Measurements from ENCODE around the gene APBA1. TPM values are rescaled to one million over a fixed set of nuclear protein-coding genes. Genes with fewer than 3 reads are reported as not detected.

Gene APBA1
- total RNA-seq, 1 donor from 2014 or later: 6.2 TPM

- H3K27me3 ChIP-seq: no peaks in the 10 kb centered on the region
- intact Hi-C loops (cut with DNase I): no loop called here
- no peaks in the 10 kb centered on the region for H3K36me3 ChIP-seq
- H3K4me3 ChIP-seq: no peak overlapping the region
- no peak for DNase-seq
- H3K27ac ChIP-seq: no peak overlapping the region
- no peaks in the 10 kb centered on the region for H3K4me1 ChIP-seq
- no peaks in the 10 kb centered on the region for H3K9me3 ChIP-seq
- ATAC-seq: no peak
- no peak for TF ChIP-seq CTCF (IDR thresholded peaks at IDR 0.05)
Measured at GRCh38 chr9:69483886-69484422, 188.2 kb downstream of the APBA1 start.

GRCh38 chr9:69476797-69477196, 195.4 kb downstream of the APBA1 start:
- ATAC-seq: no peak
- Histone ChIP-seq H3K27me3 (no peaks in the 10 kb centered on the region), H3K4me1 (no peaks in the 10 kb centered on the region), H3K27ac (no peak overlapping the region), H3K9me3 (no peaks in the 10 kb centered on the region), H3K36me3 (no peaks in the 10 kb centered on the region), H3K4me3 (no peak overlapping the region)
- TF ChIP-seq CTCF (IDR thresholded peaks at IDR 0.05): no peak
- DNase-seq: no peak
- intact Hi-C loops (cut with DNase I): no loop called here

- TF ChIP-seq CTCF (IDR thresholded peaks at IDR 0.05): no peak
- DNase-seq: no peak
- ATAC-seq: no peak
- H3K27me3 ChIP-seq: no peaks in the 10 kb centered on the region
- H3K27ac ChIP-seq: no peak overlapping the region
- H3K9me3 ChIP-seq: no peaks in the 10 kb centered on the region
- H3K4me1 ChIP-seq: no peaks in the 10 kb centered on the region
- no peaks in the 10 kb centered on the region for H3K36me3 ChIP-seq
- H3K4me3 ChIP-seq: no peak overlapping the region
- intact Hi-C loops (cut with DNase I): no loop called here
Measured at GRCh38 chr9:69476016-69476415, 196.2 kb downstream of the APBA1 start.

GRCh38 chr9:69474821-69475220, 197.3 kb downstream of the APBA1 start:
- ATAC-seq (no peak), DNase-seq (no peak)
- intact Hi-C loops (cut with DNase I): no loop called here

GRCh38 chr9:69472101-69472620, 200.0 kb downstream of the APBA1 start:
- Histone ChIP-seq H3K9me3 (no peaks in the 10 kb centered on the region), H3K27ac (no peak overlapping the region), H3K36me3 (no peaks in the 10 kb centered on the region), H3K27me3 (no peaks in the 10 kb centered on the region), H3K4me3 (no peak overlapping the region), H3K4me1 (no peaks in the 10 kb centered on the region)
- no peak for DNase-seq
- TF ChIP-seq CTCF (IDR thresholded peaks at IDR 0.05): no peak
- ATAC-seq: no peak
- intact Hi-C loops (cut with DNase I): no loop called here

More at GRCh38 chr9:69474821-69475220, 197.3 kb downstream of the APBA1 start:
- no peaks in the 10 kb centered on the region for H3K27me3 ChIP-seq
- TF ChIP-seq CTCF (IDR thresholded peaks at IDR 0.05): no peak
- no peaks in the 10 kb centered on the region for H3K4me1 ChIP-seq
- H3K9me3 ChIP-seq: no peaks in the 10 kb centered on the region
- H3K36me3 ChIP-seq: no peaks in the 10 kb centered on the region
- no peak overlapping the region for H3K4me3 ChIP-seq
- H3K27ac ChIP-seq: no peak overlapping the region

GRCh38 chr9:69471433-69471832, 200.7 kb downstream of the APBA1 start:
- no peaks in the 10 kb centered on the region for H3K9me3 ChIP-seq
- intact Hi-C loops (cut with DNase I): no loop called here
- H3K4me1 ChIP-seq: no peaks in the 10 kb centered on the region
- ATAC-seq: no peak
- no peak overlapping the region for H3K27ac ChIP-seq
- no peak for TF ChIP-seq CTCF (IDR thresholded peaks at IDR 0.05)
- no peaks in the 10 kb centered on the region for H3K27me3 ChIP-seq
- DNase-seq: no peak
- no peaks in the 10 kb centered on the region for H3K36me3 ChIP-seq
- H3K4me3 ChIP-seq: no peak overlapping the region
